ENCODE measurements around the gene CD151. TPM values are rescaled to one million over a fixed set of nuclear protein-coding genes. Genes with fewer than 3 reads are reported as not detected.
A peak's percentile ranks its signal among the peaks of the same experiment; 100 is the strongest.

The CD151 gene
- total RNA-seq, 1 donor from 2014 or later = 558 TPM

DNA sequence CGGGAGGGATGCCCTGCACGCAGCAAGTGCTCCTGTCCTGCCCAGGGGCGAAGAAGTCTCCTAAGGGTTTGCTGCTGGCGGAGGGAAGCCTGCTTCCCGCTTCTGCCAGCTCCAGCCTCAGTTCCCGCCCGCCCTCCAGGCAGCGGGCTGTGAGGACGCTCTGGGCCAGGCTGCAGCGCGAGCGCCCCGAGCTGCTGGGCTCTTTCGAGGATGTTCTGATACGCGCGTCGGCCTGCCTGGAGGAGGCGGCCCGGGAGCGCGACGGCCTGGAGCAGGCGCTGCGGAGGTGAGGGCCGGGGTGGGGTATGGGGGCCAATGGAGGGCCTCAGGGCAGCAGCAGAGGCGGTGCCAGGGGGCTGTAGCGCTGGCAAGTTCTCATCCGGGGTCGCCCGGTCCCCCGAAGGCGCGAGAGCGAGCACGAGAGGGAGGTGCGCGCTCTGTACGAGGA is 2.9 kb upstream of the CD151 start:
- no peak for DNase-seq (ENCODE audit: low spot score)
- Mint-ChIP-seq H3K9me3 (ENCODE audit: low read depth) (no peaks in the 10 kb centered on the region), H3K4me3 (ENCODE audit: unreplicated experiment) (peak overlapping the region; percentile 25), H3K27me3 (ENCODE audit: low read depth) (no peaks in the 10 kb centered on the region), H3K4me1 (ENCODE audit: low read depth) (peaks cover 56% of the 10 kb centered on the region), H3K36me3 (ENCODE audit: low read depth) (peaks cover 2% of the 10 kb centered on the region), H3K27ac (ENCODE audit: unreplicated experiment) (no peak overlapping the region)
- TF ChIP-seq, protein P1, sequence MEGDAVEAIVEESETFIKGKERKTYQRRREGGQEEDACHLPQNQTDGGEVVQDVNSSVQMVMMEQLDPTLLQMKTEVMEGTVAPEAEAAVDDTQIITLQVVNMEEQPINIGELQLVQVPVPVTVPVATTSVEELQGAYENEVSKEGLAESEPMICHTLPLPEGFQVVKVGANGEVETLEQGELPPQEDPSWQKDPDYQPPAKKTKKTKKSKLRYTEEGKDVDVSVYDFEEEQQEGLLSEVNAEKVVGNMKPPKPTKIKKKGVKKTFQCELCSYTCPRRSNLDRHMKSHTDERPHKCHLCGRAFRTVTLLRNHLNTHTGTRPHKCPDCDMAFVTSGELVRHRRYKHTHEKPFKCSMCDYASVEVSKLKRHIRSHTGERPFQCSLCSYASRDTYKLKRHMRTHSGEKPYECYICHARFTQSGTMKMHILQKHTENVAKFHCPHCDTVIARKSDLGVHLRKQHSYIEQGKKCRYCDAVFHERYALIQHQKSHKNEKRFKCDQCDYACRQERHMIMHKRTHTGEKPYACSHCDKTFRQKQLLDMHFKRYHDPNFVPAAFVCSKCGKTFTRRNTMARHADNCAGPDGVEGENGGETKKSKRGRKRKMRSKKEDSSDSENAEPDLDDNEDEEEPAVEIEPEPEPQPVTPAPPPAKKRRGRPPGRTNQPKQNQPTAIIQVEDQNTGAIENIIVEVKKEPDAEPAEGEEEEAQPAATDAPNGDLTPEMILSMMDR (IDR thresholded peaks at IDR 0.05) = no peak

DNA sequence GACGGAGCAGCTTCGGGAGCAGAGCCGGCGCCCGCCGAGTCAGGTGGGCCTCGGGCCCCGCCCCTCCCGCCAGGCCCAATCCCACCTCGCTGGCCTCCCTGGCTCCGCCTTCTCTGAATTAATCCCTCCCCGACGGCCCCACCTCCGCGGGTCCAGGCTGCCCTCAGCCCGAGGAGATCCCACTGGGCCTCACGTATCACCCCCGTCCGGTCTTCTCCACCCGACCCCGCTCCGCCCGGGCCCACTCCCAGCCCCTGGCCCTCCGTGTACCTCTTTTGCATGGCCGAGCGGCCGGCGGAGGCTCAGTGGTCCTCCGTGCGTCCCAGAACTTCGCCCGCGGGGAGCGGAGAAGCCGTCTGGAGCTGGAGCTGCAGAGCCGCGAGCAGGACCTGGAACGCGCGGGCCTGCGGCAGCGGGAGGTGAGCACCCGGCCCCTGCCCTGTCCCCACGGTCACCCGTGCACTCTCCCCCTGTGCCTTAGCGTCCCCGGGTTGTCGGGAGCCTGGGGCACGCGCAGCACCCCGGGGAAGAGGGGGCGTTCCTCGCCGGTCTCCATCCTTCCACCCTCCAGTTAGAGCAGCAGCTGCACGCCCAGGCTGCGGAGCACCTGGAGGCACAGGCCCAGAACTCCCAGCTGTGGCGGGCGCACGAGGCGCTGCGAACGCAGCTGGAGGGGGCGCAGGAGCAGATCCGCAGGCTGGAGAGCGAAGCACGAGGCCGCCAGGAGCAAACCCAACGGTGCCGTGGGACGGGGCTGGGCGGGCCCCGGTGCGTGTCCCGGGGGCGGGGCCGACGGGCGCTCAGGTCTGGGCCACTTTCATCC is 2.2 kb upstream of the CD151 start:
- TF ChIP-seq, protein P1 (IDR thresholded peaks at IDR 0.05) = no peak
- Mint-ChIP-seq H3K4me3 (ENCODE audit: unreplicated experiment) (peak overlapping the region; percentile 61), H3K9me3 (ENCODE audit: low read depth) (no peaks in the 10 kb centered on the region), H3K36me3 (ENCODE audit: low read depth) (no peaks in the 10 kb centered on the region), H3K27me3 (ENCODE audit: low read depth) (no peaks in the 10 kb centered on the region), H3K4me1 (ENCODE audit: low read depth) (peaks cover 61% of the 10 kb centered on the region), H3K27ac (ENCODE audit: unreplicated experiment) (no peak overlapping the region)
- DNase-seq (ENCODE audit: low spot score) = no peak

DNA sequence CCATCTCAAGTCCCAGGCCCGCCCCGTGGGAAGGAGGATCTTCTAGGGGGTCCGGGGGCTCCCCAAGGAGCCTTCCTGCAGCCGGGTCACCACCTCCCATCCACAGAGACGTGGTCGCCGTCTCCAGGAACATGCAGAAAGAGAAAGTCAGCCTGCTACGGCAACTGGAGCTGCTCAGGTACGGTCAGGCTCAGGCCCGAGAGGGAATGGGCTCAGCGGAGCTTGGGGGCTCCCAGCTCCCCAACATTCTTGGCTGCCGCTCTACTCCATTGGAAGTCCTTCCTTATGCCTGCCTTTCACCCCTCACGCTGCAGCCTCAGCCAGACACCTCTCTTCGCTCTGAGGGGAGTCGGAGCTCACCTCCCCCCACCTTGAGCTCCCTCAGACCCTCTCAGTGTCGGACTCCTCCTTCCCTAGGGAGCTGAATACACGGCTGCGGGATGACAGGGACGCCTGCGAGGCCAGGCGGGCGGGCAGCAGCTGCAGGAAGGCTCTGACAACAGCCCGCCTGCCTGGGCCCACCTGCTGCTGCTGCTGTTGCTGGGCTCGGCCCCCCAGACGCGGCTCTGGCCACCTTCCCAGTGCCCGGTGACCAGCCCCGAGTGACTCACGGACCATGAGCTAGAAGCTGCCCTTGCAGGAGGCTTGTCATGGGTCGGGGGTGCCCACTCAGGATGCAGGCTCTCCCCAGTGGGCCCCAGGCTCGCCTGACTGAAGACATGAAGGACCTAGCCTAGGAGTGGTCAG is 1.5 kb upstream of the CD151 start:
- Mint-ChIP-seq H3K27me3 (ENCODE audit: low read depth) (no peaks in the 10 kb centered on the region), H3K4me1 (ENCODE audit: low read depth) (peaks cover 61% of the 10 kb centered on the region), H3K9me3 (ENCODE audit: low read depth) (no peaks in the 10 kb centered on the region), H3K4me3 (ENCODE audit: unreplicated experiment) (peak overlapping the region; percentile 60), H3K27ac (ENCODE audit: unreplicated experiment) (peak overlapping the region; percentile 87), H3K36me3 (ENCODE audit: low read depth) (no peaks in the 10 kb centered on the region)
- no peak for DNase-seq (ENCODE audit: low spot score)
- TF ChIP-seq, protein P1 (IDR thresholded peaks at IDR 0.05) = no peak

DNA sequence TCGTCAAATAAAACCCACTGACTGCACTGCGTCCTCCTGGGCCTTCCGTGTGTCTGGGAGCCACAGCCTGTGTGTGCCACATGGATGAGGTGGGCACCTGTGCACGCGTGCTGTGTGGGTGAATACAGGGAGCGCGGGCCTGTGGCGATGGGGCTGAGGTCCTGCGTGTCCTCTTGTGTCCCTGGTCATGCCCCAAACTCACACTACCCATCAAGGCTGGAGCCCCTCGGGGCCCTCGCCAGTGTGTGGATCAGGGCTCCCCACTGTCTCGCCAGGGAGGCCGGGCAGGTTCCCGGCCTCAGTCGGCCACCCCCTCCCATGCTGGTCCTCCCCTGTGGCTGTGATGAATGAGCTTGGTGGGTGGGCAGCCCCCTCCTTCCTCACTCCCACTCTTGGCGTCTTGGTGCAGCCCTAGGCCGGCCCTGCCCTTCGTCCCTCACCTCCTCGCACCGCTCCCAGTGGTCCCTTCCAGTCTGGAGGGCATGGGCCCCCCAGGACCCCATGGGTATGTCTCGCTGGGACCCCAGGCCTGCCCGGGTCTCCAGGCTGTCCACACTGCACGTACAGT is 707 bp upstream of the CD151 start:
- Mint-ChIP-seq H3K4me3 (ENCODE audit: unreplicated experiment) (peak overlapping the region; percentile 61), H3K9me3 (ENCODE audit: low read depth) (no peaks in the 10 kb centered on the region), H3K36me3 (ENCODE audit: low read depth) (no peaks in the 10 kb centered on the region), H3K27me3 (ENCODE audit: low read depth) (no peaks in the 10 kb centered on the region), H3K4me1 (ENCODE audit: low read depth) (peaks cover 57% of the 10 kb centered on the region), H3K27ac (ENCODE audit: unreplicated experiment) (peak overlapping the region; percentile 87)
- no peak for DNase-seq (ENCODE audit: low spot score)
- TF ChIP-seq, protein P1 (IDR thresholded peaks at IDR 0.05) = no peak

DNA sequence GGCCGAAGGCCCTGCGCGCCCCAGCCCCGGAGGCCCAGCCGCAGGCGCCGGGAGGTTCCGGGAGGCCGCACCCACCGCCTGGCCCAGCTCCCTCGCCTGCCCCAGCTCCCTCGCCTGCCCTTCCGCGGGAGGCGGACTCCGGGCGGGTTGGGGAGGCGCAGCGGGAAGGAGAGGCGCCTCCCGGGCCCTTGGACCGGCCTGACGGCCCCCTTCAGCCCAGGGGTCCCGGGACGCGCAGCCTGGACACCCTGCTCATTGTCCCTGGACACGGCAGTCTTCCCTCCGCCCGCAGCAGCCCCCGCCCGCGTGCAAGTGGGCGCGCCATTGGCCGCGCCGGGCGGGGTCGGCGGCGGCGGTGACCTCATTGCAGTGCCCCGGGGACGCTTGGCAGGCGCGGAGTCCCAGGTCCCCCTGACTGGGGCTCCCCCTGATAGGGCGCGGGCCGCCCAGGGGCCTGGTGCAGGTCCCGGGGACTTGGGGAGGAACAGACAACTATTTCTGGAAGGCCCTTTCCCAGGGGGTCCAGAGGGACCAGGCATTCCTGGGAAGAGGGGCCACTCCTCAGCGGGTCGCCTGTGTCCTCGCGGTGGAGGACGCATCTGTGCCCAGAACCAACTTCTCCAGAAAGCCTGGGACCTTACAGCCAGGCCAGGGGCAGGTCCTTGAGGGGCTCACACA is 501 bp downstream of the CD151 start:
- no peak for DNase-seq (ENCODE audit: low spot score)
- TF ChIP-seq, protein P1 (IDR thresholded peaks at IDR 0.05) = no peak
- no peaks in the 10 kb centered on the region for H3K9me3 Mint-ChIP-seq (ENCODE audit: low read depth)
- H3K27me3 Mint-ChIP-seq (ENCODE audit: low read depth) = no peaks in the 10 kb centered on the region
- H3K4me1 Mint-ChIP-seq (ENCODE audit: low read depth) = peaks cover 50% of the 10 kb centered on the region
- peak overlapping the region; percentile 85 for H3K4me3 Mint-ChIP-seq (ENCODE audit: unreplicated experiment)
- H3K27ac Mint-ChIP-seq (ENCODE audit: unreplicated experiment) = peak overlapping the region; percentile 96
- peaks cover 2% of the 10 kb centered on the region for H3K36me3 Mint-ChIP-seq (ENCODE audit: low read depth)
